Suprapubic skin (tissue), 4 donors: ENCODE data around the gene HBG2.

Source experiments
- EP300 ChIP-seq: sonication (generic); formaldehyde crosslinking; IDR thresholded peaks from one replicate; pipeline ENCODE4 v1.6.1; 2017; ENCODE audit warnings: antibody characterized with exemption
- POLR2A ChIP-seq, 2 donors: fragments of 450-650 bp; IDR thresholded peaks; one replicate each; pipeline ENCODE4 v1.6.1; 2017; ENCODE audit warnings: antibody characterized with exemption in 2 of 2, mild to moderate bottlenecking in 2 of 2, moderate library complexity in 2 of 2
- POLR2AphosphoS5 ChIP-seq, 3 donors: sonication (generic); formaldehyde crosslinking; IDR thresholded peaks; one replicate each; pipeline ENCODE4 v1.6.1; 2017; ENCODE audit warnings: antibody characterized with exemption in 3 of 3
- TF ChIP-seq, protein P1 (sequence below), 2 donors: fragments of 200-600 bp in 1 of 2; fragments of 450-650 bp in 1 of 2; sonication (generic) in 1 of 2; IDR thresholded peaks; one replicate each; pipeline ENCODE4 v1.5.1; 2016 to 2019; ENCODE audit warnings: antibody characterized with exemption in 2 of 2, mild to moderate bottlenecking in 1 of 2, moderate library complexity in 1 of 2

DNA sequence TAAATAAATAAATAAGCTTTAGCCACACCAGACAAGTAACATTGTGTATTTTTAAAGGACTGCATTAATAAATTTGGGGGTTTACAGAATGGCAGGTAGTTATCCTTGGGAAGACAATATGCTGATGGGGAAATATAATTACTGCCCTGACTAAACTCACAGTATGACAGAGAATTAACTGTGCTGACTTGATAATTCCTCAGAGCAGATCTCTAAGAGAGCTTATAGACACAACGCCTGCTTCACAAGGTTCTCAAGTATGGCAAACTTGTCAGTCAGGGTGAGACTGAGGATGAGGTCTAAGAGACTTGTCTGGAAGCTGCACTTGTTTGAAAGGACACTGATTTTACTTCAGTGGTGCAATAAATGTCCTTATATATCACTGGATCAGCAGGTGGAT, 43.9 kb upstream of the HBG2 start:
- TF ChIP-seq, protein P1, sequence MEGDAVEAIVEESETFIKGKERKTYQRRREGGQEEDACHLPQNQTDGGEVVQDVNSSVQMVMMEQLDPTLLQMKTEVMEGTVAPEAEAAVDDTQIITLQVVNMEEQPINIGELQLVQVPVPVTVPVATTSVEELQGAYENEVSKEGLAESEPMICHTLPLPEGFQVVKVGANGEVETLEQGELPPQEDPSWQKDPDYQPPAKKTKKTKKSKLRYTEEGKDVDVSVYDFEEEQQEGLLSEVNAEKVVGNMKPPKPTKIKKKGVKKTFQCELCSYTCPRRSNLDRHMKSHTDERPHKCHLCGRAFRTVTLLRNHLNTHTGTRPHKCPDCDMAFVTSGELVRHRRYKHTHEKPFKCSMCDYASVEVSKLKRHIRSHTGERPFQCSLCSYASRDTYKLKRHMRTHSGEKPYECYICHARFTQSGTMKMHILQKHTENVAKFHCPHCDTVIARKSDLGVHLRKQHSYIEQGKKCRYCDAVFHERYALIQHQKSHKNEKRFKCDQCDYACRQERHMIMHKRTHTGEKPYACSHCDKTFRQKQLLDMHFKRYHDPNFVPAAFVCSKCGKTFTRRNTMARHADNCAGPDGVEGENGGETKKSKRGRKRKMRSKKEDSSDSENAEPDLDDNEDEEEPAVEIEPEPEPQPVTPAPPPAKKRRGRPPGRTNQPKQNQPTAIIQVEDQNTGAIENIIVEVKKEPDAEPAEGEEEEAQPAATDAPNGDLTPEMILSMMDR (IDR thresholded peaks at IDR 0.05): no peak
- TF ChIP-seq POLR2A (IDR thresholded peaks at IDR 0.05) (no peak), POLR2AphosphoS5 (IDR thresholded peaks at IDR 0.05) (no peak), EP300 (no peak)
